Cardiac muscle cell (in vitro differentiated cells and primary cell): ENCODE results near the gene MACROD2. TPM values are rescaled to one million over a fixed set of nuclear protein-coding genes. Genes with fewer than 3 reads are reported as not detected.

Experiments used
- DNase-seq, 2 donors: peaks; one replicate each; pipeline versions ENCODE4 v3.0.0 to v3.0.0-alpha.2; 2010 to 2017; ENCODE audit warnings: low read depth in 1 of 2, low spot score in 1 of 2
- H3K27ac ChIP-seq: fragments of 200-600 bp; sonication (generic); 2 replicates; pipeline ENCODE4 v1.5.1; 2016
- H3K27me3 ChIP-seq: fragments of 200-600 bp; sonication (generic); 2 replicates; pipeline ENCODE4 v1.6.0; 2016; ENCODE audit warnings: control low read depth
- H3K36me3 ChIP-seq: fragments of 200-600 bp; sonication (generic); 2 replicates; pipeline ENCODE4 v1.5.1; 2016; ENCODE audit warnings: control low read depth
- H3K4me1 ChIP-seq: fragments of 200-600 bp; sonication (generic); 2 replicates; pipeline ENCODE4 v1.8.1; 2017; ENCODE audit warnings: low read depth, mild to moderate bottlenecking, mixed run types
- H3K4me3 ChIP-seq: fragments of 200-600 bp; sonication (generic); 2 replicates; pipeline ENCODE4 v1.5.1; 2016; ENCODE audit warnings: mild to moderate bottlenecking
- H3K9me3 ChIP-seq: fragments of 200-600 bp; sonication (generic); 2 replicates; pipeline ENCODE4 v1.5.1; 2017; ENCODE audit warnings: low read depth, mild to moderate bottlenecking, control low read depth
- polyA plus RNA-seq: library from polyadenylated mRNA; unstranded; fragments of >200 nt; fragmentation: Nextera tagmentation; extraction: Ambion mirVana; gene quantifications from 2 replicates; pipeline ENCODE4 v1.2.1, GENCODE V29; 2016
- total RNA-seq: library from RNA; depleted of rRNA; stranded (reverse); fragments of >200 nt; gene quantifications from 2 replicates; pipeline ENCODE4 v1.2.3, GENCODE V29; 2016
- TF ChIP-seq, protein P1 (sequence below): IDR thresholded peaks from 2 replicates; pipeline ENCODE4 v1.5.1; 2012; ENCODE audit warnings: low read depth, mild to moderate bottlenecking, low read length

MACROD2 gene
- total and polyA plus RNA-seq, 2 experiments from 2014 or later, result 9.3 to 14.4 TPM

DNA sequence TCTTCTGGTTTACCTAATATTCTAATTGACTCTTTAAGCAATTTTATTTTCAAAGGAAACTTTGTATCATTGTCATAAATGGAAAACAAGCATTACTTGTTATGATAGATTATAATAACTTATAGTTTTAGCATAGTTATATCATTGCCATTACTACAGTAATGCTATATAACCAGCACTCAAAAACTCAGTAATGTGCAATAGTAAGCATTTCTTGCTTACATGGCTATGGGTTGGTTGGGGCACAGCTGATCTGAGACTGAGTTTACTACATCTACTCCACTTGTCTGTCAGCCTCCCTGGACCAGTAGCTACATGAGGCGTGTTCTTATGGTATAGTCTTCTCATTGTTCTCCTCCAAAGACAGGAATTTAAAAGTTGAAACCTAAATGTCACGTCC lies 1427.7 kb downstream of the MACROD2 start:
- no peaks in the 10 kb centered on the region for H3K36me3 ChIP-seq
- H3K4me3 ChIP-seq, result no peak overlapping the region
- H3K27ac ChIP-seq, result no peak overlapping the region
- H3K27me3 ChIP-seq, result no peaks in the 10 kb centered on the region
- TF ChIP-seq, protein P1, sequence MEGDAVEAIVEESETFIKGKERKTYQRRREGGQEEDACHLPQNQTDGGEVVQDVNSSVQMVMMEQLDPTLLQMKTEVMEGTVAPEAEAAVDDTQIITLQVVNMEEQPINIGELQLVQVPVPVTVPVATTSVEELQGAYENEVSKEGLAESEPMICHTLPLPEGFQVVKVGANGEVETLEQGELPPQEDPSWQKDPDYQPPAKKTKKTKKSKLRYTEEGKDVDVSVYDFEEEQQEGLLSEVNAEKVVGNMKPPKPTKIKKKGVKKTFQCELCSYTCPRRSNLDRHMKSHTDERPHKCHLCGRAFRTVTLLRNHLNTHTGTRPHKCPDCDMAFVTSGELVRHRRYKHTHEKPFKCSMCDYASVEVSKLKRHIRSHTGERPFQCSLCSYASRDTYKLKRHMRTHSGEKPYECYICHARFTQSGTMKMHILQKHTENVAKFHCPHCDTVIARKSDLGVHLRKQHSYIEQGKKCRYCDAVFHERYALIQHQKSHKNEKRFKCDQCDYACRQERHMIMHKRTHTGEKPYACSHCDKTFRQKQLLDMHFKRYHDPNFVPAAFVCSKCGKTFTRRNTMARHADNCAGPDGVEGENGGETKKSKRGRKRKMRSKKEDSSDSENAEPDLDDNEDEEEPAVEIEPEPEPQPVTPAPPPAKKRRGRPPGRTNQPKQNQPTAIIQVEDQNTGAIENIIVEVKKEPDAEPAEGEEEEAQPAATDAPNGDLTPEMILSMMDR, result no peak
- no peaks in the 10 kb centered on the region for H3K9me3 ChIP-seq
- no peaks in the 10 kb centered on the region for H3K4me1 ChIP-seq
- DNase-seq, result no peak

DNA sequence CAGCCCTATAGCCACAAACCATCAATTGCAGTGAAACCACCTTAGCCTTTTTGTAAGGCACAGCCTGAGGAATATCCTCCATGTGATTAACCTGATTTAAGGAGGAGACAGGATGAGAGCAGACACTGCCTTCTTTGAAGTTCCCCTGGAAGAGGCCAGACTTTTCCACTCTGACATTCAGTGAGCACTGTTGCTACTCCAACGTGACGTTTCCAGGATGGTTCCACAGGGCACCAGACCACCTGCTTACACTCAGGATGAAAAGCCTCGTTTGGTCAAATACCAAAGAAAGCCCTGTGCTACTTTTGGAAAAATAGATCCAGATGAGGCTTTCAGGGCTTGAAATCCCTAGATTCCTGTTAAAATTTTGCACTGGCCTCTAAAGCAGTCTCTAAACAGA lies 1444.2 kb downstream of the MACROD2 start:
- TF ChIP-seq, protein P1, result no peak
- peaks cover 5% of the 10 kb centered on the region for H3K4me1 ChIP-seq
- no peak for DNase-seq
- H3K4me3 ChIP-seq, result no peak overlapping the region
- no peaks in the 10 kb centered on the region for H3K27me3 ChIP-seq
- H3K36me3 ChIP-seq, result no peaks in the 10 kb centered on the region
- no peaks in the 10 kb centered on the region for H3K9me3 ChIP-seq
- H3K27ac ChIP-seq, result no peak overlapping the region

DNA sequence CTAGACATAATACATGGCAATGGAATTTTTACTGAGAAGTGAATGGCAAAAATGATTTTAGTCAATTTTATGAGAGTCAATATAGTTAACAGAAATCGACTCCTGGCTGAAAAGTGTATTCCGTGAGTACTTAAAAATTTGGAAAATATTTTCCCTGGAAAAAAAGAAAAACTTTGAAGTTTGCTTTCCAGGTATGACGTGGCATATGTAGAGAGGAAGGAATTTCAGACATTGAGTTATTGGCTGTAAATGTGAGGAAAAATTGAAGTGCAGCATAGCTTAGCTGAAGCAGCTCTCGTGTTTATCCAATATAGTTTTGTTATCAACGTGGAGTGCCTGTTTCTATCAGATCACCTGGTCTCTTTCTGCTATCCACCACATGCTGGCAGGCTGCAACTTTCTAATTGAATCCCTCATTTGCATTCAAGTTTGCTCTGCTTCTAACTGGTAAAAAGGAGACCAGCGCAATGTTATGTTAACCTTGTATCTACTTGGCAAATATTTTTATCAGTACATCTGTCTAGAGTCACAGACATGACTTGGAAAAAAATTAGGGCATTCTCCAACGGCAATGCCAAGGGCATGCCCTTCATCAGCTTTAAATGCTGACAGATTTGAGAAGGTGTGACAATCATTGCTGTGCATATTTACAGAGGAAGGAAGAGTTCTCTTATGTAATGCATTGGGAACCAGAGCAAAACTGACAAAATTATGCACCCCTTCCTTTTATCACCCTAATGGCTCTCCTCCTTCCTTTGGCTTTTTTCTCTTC lies 1444.9 kb downstream of the MACROD2 start:
- Histone ChIP-seq H3K4me1 (peaks cover 5% of the 10 kb centered on the region), H3K9me3 (no peaks in the 10 kb centered on the region), H3K27ac (no peak overlapping the region), H3K4me3 (no peak overlapping the region), H3K27me3 (no peaks in the 10 kb centered on the region), H3K36me3 (no peaks in the 10 kb centered on the region)
- TF ChIP-seq, protein P1, result no peak
- DNase-seq, result no peak

DNA sequence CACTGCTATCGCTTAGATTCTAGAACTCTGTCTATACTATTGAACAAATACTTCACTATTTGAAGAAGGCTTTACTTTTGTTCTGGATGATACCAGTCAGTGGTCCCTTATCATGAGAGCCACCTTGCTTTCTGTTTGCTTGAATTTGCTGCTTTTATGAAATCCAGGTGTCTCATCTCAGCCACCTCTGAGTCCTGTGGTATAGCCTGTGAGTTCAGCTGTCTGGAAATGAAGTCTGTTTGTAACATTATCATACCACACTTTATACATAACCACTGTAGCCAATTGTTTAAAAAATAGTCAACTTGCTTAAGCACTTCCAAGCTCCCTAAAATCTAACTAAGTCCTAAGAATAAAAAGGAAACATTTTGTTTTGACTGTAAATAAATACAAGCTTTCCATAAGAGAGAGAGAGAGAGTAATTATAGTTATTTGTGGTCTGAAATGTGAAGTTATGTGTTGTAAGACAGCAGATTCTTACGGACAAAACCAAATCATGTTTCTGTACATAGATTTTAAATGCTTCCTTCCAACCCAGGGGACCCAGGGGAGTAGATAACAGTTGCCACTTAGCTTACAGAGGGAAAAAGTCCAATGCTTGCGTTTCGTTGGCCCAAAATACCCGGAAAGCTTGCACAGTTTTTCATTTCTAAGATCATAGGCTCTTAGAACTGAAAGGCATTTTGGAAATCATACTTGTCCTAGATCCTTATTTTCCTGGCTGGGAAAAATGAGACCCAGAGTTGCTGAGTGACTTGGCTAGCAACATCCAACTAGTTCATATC lies 1449.9 kb downstream of the MACROD2 start:
- TF ChIP-seq, protein P1, result no peak
- Histone ChIP-seq H3K4me1 (peaks cover 5% of the 10 kb centered on the region), H3K9me3 (no peaks in the 10 kb centered on the region), H3K36me3 (no peaks in the 10 kb centered on the region), H3K27ac (no peak overlapping the region), H3K4me3 (no peak overlapping the region), H3K27me3 (no peaks in the 10 kb centered on the region)
- DNase-seq, result no peak

DNA sequence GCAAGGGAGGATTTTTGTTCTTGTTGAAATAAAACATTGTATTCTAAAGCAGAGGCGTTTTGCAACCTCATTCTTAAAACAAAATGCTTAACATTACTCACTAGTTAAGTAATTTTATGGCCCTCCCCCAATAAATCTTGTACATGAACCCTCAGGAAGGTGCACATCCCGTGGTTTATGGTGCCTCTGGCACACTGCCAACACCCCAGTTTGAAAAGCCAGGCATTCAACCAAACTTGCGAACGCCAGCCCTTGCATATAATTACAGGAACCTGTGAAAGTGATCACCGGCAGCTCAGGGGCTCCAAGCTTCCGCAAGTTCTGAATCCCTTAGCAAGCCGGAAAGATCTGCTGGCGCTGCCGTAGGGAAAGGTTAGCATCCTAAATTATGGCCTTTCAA lies 1451.1 kb downstream of the MACROD2 start:
- no peaks in the 10 kb centered on the region for H3K27me3 ChIP-seq
- H3K36me3 ChIP-seq, result no peaks in the 10 kb centered on the region
- H3K9me3 ChIP-seq, result no peaks in the 10 kb centered on the region
- TF ChIP-seq, protein P1, result no peak
- H3K4me1 ChIP-seq, result no peaks in the 10 kb centered on the region
- no peak overlapping the region for H3K27ac ChIP-seq
- no peak for DNase-seq
- H3K4me3 ChIP-seq, result no peak overlapping the region
